Parathyroid adenoma (tissue), 2 donors: ENCODE measurements around the gene XXYLT1.
"Not testable (repeated sequence)": the region's sequence is repeated elsewhere in the genome, so short reads cannot be mapped to it uniquely, and the experiment has no call there.

Experiments
- H2AFZ ChIP-seq: fragments of 300-600 bp; sonication (generic); one replicate; pipeline ENCODE4 v1.7.0; 2017; ENCODE audit warnings: antibody characterized with exemption, mild to moderate bottlenecking
- H3K27ac ChIP-seq: fragments of 300-600 bp; sonication (generic); one replicate; pipeline ENCODE4 v1.7.0; 2017
- H3K27me3 ChIP-seq: fragments of 300-600 bp; sonication (generic); one replicate; pipeline ENCODE4 v1.7.0; 2017; ENCODE audit warnings: low read length; ENCODE audit not compliant: control insufficient read depth, insufficient read depth
- H3K36me3 ChIP-seq: fragments of 300-600 bp; sonication (generic); one replicate; pipeline ENCODE4 v1.7.0; 2017; ENCODE audit warnings: low read length; ENCODE audit not compliant: control insufficient read depth, insufficient read depth
- H3K4me1 ChIP-seq: fragments of 300-600 bp; sonication (generic); one replicate; pipeline ENCODE4 v1.7.0; 2017; ENCODE audit warnings: control low read depth
- H3K4me2 ChIP-seq: fragments of 300-600 bp; sonication (generic); one replicate; pipeline ENCODE4 v1.7.0; 2017; ENCODE audit warnings: low read length
- H3K4me3 ChIP-seq: fragments of 300-600 bp; sonication (generic); one replicate; pipeline ENCODE4 v1.7.0; 2017; ENCODE audit warnings: low read depth, low read length
- H3K79me2 ChIP-seq: fragments of 300-600 bp; sonication (generic); one replicate; pipeline ENCODE4 v1.7.0; 2017; ENCODE audit warnings: control low read depth
- H3K9ac ChIP-seq: fragments of 300-600 bp; sonication (generic); one replicate; pipeline ENCODE4 v1.7.0; 2017; ENCODE audit warnings: mild to moderate bottlenecking
- H3K9me3 ChIP-seq: fragments of 300-600 bp; sonication (generic); one replicate; pipeline ENCODE4 v1.7.0; 2017; ENCODE audit warnings: low read length; ENCODE audit not compliant: control insufficient read depth
- TF ChIP-seq, protein P1 (sequence below): fragments of 300-600 bp; sonication (generic); IDR thresholded peaks from one replicate; pipeline ENCODE4 v1.7.0; 2017; ENCODE audit warnings: antibody characterized with exemption, mild to moderate bottlenecking
- donor health status: primary hyperparathyroidism.

XXYLT1 gene

DNA sequence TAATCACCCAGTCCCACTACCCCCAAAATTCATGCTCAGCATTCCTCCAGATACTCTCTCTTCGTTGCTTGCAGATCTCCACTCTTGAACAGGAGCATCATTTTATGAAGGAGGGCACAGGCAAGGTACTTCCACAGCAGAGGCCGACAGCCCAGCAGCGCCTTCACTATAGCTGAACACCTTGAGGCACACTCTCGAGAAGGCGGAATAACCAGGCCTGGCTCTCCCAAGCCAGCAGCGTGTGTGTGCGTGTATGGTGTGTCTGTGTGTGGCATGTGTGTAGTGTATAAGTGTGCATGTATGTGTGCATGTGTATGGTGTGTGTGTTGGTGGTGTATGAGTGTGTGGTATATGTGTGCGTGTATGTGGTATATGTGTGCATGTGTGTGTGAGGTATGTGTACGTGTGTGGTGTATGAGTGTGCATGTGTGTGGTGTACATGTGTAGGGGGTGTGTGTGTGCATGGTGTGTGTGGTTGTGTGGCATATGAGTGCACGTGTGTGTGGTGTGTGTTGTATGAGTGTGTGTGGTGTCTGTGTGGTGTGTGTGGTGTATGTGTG, 161.8 kb downstream of the XXYLT1 start:
- peaks cover 6% of the 10 kb centered on the region for H3K79me2 ChIP-seq
- H3K27me3 ChIP-seq: no peaks in the 10 kb centered on the region
- H3K9ac ChIP-seq: no peak overlapping the region
- H3K36me3 ChIP-seq: no peaks in the 10 kb centered on the region
- H3K9me3 ChIP-seq: no peaks in the 10 kb centered on the region
- no peak overlapping the region for H3K4me2 ChIP-seq
- TF ChIP-seq, protein P1, sequence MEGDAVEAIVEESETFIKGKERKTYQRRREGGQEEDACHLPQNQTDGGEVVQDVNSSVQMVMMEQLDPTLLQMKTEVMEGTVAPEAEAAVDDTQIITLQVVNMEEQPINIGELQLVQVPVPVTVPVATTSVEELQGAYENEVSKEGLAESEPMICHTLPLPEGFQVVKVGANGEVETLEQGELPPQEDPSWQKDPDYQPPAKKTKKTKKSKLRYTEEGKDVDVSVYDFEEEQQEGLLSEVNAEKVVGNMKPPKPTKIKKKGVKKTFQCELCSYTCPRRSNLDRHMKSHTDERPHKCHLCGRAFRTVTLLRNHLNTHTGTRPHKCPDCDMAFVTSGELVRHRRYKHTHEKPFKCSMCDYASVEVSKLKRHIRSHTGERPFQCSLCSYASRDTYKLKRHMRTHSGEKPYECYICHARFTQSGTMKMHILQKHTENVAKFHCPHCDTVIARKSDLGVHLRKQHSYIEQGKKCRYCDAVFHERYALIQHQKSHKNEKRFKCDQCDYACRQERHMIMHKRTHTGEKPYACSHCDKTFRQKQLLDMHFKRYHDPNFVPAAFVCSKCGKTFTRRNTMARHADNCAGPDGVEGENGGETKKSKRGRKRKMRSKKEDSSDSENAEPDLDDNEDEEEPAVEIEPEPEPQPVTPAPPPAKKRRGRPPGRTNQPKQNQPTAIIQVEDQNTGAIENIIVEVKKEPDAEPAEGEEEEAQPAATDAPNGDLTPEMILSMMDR: no peak
- H2AFZ ChIP-seq: no peak overlapping the region
- no peak overlapping the region for H3K4me3 ChIP-seq
- no peaks in the 10 kb centered on the region for H3K4me1 ChIP-seq
- H3K27ac ChIP-seq: no peak overlapping the region

DNA sequence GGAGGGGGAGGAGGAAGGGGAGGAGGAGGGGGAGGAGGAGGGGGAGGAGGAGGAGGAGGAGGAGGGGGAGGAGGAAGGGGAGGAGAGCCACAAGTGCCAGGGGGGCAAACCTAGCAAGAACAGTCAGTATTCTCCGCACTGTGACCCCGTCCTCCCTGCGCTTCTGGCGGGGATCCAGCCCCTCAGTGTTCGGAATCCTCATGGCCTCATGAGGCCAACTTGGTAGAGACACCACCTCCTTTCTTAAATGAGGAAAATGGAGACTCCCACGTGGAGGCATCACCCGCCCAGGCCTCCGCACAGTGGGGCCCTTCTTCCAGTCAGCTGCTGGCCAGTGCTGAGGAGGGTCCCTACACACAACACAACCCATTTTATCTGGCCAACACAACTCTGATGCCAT, 163.4 kb downstream of the XXYLT1 start:
- Histone ChIP-seq H3K4me2 (no peak overlapping the region), H3K9me3 (no peaks in the 10 kb centered on the region), H3K4me3 (no peak overlapping the region), H3K27me3 (no peaks in the 10 kb centered on the region), H2AFZ (no peak overlapping the region), H3K9ac (no peak overlapping the region), H3K36me3 (no peaks in the 10 kb centered on the region), H3K27ac (no peak overlapping the region), H3K4me1 (no peaks in the 10 kb centered on the region), H3K79me2 (peaks cover 6% of the 10 kb centered on the region)
- TF ChIP-seq, protein P1: no peak

DNA sequence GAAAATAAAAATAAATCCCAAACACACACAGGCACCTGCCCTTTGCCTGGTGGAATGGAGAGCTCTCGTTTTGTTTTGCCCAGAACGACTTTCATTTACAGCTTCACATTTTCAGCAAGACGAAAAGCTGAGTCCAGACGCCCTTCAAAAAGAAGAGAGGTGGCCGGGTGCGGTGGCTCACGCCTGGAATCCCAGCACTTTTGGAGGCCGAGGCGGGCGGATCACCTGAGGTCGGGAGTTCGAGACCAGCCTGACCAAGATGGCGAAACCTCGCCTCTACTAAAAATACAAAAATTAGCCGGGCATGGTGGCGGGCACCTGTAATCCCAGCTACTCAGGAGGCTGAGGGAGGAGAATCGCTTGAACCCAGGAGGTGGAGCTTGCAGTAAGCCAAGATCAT, 163.9 kb downstream of the XXYLT1 start:
- not testable (repeated sequence) for H3K27ac ChIP-seq, H3K4me2 ChIP-seq, H3K4me1 ChIP-seq, H3K9me3 ChIP-seq, H3K9ac ChIP-seq, H2AFZ ChIP-seq, H3K4me3 ChIP-seq, H3K27me3 ChIP-seq, H3K36me3 ChIP-seq, H3K79me2 ChIP-seq

DNA sequence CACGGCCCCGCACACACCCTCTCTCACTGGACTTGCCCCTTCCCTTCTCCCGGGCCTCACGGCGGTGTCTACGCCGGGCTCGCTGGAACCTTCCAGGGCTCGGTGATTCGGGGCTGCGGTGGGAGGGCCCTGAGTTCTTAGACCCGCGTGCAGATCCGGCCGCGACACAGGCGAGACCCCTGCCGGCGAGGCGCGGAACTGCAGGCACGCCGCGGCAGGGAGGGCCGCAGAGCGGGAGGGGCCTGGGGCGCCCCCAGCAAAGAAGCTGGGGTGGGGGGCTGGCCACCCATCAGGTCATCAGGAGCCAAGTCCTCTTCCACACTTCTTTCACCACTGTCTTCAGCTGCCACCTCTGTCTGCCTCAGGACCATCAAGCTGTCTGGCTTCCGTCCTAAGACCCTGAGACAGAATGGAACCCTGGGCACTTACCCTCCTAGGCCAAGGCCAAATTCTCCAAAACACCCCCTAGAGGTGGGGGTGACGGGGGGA, 164.5 kb downstream of the XXYLT1 start:
- Histone ChIP-seq H3K27me3 (no peaks in the 10 kb centered on the region), H3K27ac (no peak overlapping the region), H3K4me1 (no peaks in the 10 kb centered on the region), H3K4me3 (no peak overlapping the region), H3K36me3 (no peaks in the 10 kb centered on the region), H2AFZ (peak overlapping the region; percentile 45), H3K79me2 (peaks cover 6% of the 10 kb centered on the region), H3K4me2 (peak overlapping the region; percentile 63), H3K9me3 (no peaks in the 10 kb centered on the region), H3K9ac (no peak overlapping the region)
- TF ChIP-seq, protein P1: peak; percentile 100

DNA sequence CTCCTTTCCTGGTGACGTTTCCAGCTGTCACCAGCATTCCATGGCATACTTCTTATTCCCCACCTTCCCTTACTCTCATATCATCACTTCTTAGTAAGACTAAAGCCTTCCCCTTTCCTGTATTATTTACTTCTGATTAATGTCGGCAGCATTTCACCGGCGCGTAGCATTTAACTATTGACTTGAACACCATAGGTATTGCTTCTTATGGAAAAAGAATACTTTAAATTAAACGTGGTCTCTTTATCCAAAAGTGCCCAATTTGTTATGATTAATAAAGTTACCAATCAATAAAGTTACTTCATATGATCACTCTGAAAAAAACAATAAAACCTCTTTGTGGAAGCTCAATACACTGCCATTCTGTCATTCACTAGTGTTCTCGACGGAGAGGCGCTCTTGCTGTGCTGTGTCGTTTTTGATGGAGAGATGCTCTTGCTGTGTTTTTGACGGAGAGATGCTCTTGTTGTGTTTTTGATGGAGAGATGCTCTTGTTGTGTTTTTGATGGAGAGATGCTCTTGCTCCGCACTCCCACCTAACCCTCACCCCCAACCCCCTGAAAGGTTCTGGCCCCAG, 165.0 kb downstream of the XXYLT1 start:
- H2AFZ ChIP-seq: peak overlapping the region; percentile 45

More for the DNA sequence above, 165.0 kb downstream of the XXYLT1 start:
- H3K4me2 ChIP-seq: peak overlapping the region; percentile 63
- H3K27ac ChIP-seq: no peak overlapping the region
- TF ChIP-seq, protein P1: no peak
- no peaks in the 10 kb centered on the region for H3K27me3 ChIP-seq
- H3K4me1 ChIP-seq: no peaks in the 10 kb centered on the region
- H3K4me3 ChIP-seq: no peak overlapping the region
- no peaks in the 10 kb centered on the region for H3K9me3 ChIP-seq
- H3K9ac ChIP-seq: no peak overlapping the region
- H3K79me2 ChIP-seq: peaks cover 6% of the 10 kb centered on the region
- H3K36me3 ChIP-seq: no peaks in the 10 kb centered on the region
